ENCODE data around the gene GNB3. TPM values are rescaled to one million over a fixed set of nuclear protein-coding genes. Genes with fewer than 3 reads are reported as not detected.
A peak's percentile ranks its signal among the peaks of the same experiment; 100 is the strongest.

The GNB3 gene
- total RNA-seq, 2 donors from 2014 or later: 0.62 to 0.72 TPM

DNA sequence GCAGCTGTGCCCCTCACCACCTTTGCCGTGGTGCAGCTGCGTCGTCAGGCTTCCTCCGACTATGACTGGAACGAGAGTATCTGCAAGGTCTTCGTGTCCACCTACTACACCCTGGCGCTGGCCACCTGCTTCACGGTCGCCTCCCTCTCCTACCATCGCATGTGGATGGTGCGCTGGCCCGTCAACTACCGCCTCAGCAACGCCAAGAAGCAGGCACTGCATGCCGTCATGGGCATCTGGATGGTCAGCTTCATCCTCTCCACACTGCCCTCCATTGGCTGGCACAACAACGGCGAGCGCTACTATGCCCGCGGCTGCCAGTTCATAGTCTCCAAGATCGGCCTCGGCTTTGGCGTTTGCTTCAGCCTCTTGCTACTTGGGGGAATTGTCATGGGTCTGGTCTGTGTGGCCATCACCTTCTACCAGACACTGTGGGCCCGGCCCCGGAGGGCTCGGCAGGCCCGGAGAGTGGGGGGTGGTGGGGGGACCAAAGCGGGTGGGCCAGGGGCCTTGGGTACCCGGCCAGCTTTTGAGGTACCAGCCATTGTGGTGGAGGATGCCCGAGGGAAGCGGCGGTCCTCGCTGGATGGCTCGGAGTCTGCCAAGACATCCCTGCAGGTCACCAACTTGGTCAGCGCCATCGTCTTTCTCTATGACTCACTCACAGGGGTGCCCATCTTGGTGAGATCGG is 16.5 kb upstream of the GNB3 start:
- TF ChIP-seq CTCF (IDR thresholded peaks at IDR 0.05): no peak
- Histone ChIP-seq H3K4me3 (no peak overlapping the region), H3K4me1 (no peaks in the 10 kb centered on the region), H3K27me3 (peaks cover 23% of the 10 kb centered on the region), H3K9me3 (no peaks in the 10 kb centered on the region), H3K9ac (ENCODE audit: low read depth in 2 of 2, low read length in 2 of 2) (no peak overlapping the region), H3K36me3 (no peaks in the 10 kb centered on the region), H3K27ac (no peak overlapping the region)
- intact Hi-C loops (cut with DNase I): loop anchor here (5.0 kb wide), 1 partner anchor 87 kb away; no protein-coding TSS in a partner anchor
- no peak for DNase-seq

- no peak overlapping the region for H3K27ac ChIP-seq
- DNase-seq: no peak
- no peaks in the 10 kb centered on the region for H3K9me3 ChIP-seq
- H3K36me3 ChIP-seq: no peaks in the 10 kb centered on the region
- intact Hi-C loops (cut with DNase I): loop anchor here (5.0 kb wide), 2 partner anchors 73 to 88 kb away; partner anchors contain the start of gene MLF2
- no peak for TF ChIP-seq CTCF (IDR thresholded peaks at IDR 0.05)
- H3K27me3 ChIP-seq: peaks cover 29% of the 10 kb centered on the region
- no peak overlapping the region for H3K9ac ChIP-seq (ENCODE audit: low read depth in 2 of 2, low read length in 2 of 2)
- no peak overlapping the region for H3K4me3 ChIP-seq
- no peaks in the 10 kb centered on the region for H3K4me1 ChIP-seq
Observed at GRCh38 chr12:6824901-6825381, 15.8 kb upstream of the GNB3 start.

DNA sequence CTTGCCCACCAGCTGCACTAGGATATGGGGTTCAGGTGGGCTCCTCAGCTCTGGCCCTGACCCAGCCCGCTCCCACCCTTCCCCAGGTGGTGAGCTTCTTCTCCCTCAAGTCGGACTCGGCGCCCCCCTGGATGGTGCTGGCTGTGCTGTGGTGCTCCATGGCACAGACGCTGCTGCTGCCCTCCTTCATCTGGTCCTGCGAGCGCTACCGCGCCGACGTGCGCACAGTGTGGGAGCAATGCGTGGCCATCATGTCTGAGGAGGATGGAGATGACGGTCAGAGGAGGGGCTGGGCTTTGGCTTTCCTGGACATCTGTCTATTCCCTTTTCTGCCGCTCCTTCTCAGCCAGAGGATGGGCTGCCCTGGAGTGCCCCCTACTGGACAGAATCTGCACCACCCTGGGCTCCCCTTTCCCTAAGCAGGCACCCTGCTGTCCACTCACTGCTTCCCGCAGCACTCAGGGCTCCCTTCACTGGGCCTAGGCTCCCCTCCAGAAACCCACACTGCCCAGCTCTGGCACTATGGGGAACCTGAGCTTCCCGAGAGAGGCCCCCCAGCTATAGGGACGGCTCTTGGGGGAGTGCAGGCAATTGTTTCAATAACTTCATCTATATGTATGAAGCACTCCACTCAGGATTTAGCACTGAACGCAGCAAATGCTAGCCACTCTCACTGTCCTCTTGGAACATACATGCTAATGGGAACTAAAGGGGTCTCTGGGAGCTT is 15.2 kb upstream of the GNB3 start:
- H3K9me3 ChIP-seq: no peaks in the 10 kb centered on the region
- no peaks in the 10 kb centered on the region for H3K4me1 ChIP-seq
- intact Hi-C loops (cut with DNase I): loop anchor here (5.0 kb wide), 1 partner anchor 73 kb away; the partner anchor contains the start of gene MLF2
- DNase-seq: peak; percentile 91
- H3K36me3 ChIP-seq: no peaks in the 10 kb centered on the region
- H3K9ac ChIP-seq (ENCODE audit: low read depth in 2 of 2, low read length in 2 of 2): peak overlapping the region in 1 of 2 donors; percentile 5
- H3K27me3 ChIP-seq: peaks cover 29% of the 10 kb centered on the region
- no peak overlapping the region for H3K4me3 ChIP-seq
- TF ChIP-seq CTCF (IDR thresholded peaks at IDR 0.05): peak; percentile 93
- no peak overlapping the region for H3K27ac ChIP-seq

- Histone ChIP-seq H3K9ac (ENCODE audit: low read depth in 2 of 2, low read length in 2 of 2) (no peak overlapping the region), H3K27me3 (peaks cover 32% of the 10 kb centered on the region), H3K4me3 (no peak overlapping the region), H3K27ac (no peak overlapping the region), H3K9me3 (no peaks in the 10 kb centered on the region), H3K36me3 (no peaks in the 10 kb centered on the region), H3K4me1 (no peaks in the 10 kb centered on the region)
- intact Hi-C loops (cut with DNase I): loop anchor here (5.0 kb wide), 1 partner anchor 74 kb away; the partner anchor contains the start of gene MLF2
- DNase-seq: no peak
- no peak for TF ChIP-seq CTCF (IDR thresholded peaks at IDR 0.05)
Observed at GRCh38 chr12:6826125-6826733, 14.5 kb upstream of the GNB3 start.

- Histone ChIP-seq H3K27ac (no peak overlapping the region), H3K9ac (ENCODE audit: low read depth in 2 of 2, low read length in 2 of 2) (no peak overlapping the region), H3K36me3 (no peaks in the 10 kb centered on the region), H3K27me3 (peaks cover 29% of the 10 kb centered on the region), H3K9me3 (no peaks in the 10 kb centered on the region), H3K4me3 (no peak overlapping the region), H3K4me1 (no peaks in the 10 kb centered on the region)
- DNase-seq: no peak
- intact Hi-C loops (cut with DNase I): loop anchor here (5.0 kb wide), 1 partner anchor 75 kb away; the partner anchor contains the start of gene MLF2
- no peak for TF ChIP-seq CTCF (IDR thresholded peaks at IDR 0.05)
Observed at GRCh38 chr12:6826734-6827436, 13.8 kb upstream of the GNB3 start.
